Measurements from ENCODE around the gene HIVEP1.

DNA sequence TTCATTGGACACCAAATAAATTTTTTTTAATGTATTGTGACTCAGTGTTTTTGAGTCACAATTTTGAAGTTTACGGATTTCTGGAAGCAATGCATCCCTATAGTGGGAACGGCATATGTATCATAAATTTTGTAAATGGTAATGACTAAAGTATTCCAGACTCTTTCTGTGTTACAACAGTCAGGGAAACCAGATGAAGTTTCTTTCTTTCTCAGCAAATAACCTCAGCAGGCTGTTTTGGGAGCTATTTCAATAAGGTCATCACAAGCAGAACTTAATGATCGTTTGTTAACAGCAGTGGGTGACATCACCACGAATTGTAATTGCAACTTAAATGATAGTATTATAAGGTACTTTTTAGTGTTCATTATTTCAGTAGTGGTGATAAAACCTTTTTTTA, 52.0 kb downstream of the HIVEP1 start:
- TF ChIP-seq, protein P1, sequence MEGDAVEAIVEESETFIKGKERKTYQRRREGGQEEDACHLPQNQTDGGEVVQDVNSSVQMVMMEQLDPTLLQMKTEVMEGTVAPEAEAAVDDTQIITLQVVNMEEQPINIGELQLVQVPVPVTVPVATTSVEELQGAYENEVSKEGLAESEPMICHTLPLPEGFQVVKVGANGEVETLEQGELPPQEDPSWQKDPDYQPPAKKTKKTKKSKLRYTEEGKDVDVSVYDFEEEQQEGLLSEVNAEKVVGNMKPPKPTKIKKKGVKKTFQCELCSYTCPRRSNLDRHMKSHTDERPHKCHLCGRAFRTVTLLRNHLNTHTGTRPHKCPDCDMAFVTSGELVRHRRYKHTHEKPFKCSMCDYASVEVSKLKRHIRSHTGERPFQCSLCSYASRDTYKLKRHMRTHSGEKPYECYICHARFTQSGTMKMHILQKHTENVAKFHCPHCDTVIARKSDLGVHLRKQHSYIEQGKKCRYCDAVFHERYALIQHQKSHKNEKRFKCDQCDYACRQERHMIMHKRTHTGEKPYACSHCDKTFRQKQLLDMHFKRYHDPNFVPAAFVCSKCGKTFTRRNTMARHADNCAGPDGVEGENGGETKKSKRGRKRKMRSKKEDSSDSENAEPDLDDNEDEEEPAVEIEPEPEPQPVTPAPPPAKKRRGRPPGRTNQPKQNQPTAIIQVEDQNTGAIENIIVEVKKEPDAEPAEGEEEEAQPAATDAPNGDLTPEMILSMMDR (IDR thresholded peaks at IDR 0.05), result no peak
- TF ChIP-seq RAD21 (IDR thresholded peaks at IDR 0.05; ENCODE audit: low read length), result no peak

Data from SK-N-SH (cell line).